ENCODE data around the gene SLC43A1. TPM values are rescaled to one million over a fixed set of nuclear protein-coding genes. Genes with fewer than 3 reads are reported as not detected.

The SLC43A1 gene
- total RNA-seq = 10 to 100 TPM; 29.8 to 31.1 TPM

DNA sequence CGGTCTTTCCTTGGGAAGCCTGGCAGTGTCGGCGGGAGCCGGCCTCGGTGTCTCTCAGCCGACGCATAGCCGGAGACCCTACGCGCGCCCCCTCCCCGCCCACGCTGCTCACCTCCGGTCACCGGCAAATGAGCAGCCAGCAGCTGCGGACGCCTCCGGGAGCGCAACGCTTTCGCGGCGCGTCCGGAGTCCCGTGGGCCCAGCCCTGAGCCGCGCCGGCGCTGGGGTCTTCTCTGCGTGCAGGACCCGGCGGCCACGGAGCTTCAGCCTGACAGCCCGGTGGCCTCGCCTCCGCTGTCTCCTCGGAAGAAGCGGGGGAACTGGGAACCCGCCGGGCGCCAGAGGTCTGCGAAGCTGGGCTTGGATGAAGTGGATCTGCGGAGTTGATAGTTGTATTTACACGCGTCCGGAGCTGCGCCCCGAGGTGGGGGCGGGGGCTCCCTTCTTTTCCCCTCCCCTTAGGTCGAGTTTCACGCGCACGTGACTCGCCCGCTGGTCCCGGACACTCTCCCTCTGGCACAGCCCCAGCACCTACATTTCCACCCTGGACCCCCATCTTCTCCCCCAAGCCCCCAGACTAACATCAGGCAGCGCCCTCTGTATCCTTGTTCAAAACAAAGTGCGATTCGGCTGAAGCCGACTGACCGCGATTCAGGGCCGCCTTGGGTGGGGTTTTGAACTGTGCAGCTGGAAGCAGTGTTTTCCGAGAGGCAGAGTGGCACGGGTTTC, at the start of gene SLC43A1:
Gene SLC43A1 (minus strand): TSS at position 371 of the 729 bp plus-strand sequence. CDS start 1,591 bp downstream, outside the sequence.

DNA sequence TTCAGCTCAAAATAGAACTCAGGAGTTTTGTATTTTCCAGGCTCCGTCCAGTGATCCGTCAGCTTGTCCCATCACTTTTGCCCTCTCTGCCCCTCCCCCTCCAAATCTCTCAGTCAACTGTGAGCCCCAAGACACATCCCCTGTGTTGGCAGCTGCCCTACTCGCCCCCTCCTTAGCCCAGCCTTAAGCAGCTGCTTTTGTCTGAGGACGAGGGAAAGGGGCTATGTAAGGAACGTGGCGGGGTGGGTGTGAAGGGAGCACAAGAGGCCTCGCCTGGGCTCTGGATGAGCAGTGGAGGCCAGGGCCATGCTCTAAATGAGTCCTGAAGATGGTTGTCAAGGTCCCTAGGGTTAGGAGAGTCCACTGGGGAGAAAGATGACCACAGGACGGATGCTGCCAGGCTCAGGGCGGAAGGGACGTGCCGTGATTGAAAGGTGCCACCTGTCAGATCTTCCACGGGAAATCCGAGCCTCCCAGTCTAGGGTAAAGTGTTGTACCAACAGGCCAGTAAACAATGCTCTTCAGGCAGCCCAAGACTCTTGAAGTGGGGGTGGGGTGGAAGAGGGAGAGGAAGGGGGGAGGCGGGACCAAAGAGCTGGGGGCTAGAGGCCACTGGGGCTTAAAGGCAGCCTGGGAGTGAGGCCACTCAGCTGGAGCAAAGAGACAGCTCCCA, 21.6 kb upstream of the SLC43A1 start, which contains the start of gene SMTNL1:
Gene SMTNL1 (plus strand): TSS at position 649 of the 673 bp plus-strand sequence. CDS start 5,048 bp downstream, outside the sequence.

DNA sequence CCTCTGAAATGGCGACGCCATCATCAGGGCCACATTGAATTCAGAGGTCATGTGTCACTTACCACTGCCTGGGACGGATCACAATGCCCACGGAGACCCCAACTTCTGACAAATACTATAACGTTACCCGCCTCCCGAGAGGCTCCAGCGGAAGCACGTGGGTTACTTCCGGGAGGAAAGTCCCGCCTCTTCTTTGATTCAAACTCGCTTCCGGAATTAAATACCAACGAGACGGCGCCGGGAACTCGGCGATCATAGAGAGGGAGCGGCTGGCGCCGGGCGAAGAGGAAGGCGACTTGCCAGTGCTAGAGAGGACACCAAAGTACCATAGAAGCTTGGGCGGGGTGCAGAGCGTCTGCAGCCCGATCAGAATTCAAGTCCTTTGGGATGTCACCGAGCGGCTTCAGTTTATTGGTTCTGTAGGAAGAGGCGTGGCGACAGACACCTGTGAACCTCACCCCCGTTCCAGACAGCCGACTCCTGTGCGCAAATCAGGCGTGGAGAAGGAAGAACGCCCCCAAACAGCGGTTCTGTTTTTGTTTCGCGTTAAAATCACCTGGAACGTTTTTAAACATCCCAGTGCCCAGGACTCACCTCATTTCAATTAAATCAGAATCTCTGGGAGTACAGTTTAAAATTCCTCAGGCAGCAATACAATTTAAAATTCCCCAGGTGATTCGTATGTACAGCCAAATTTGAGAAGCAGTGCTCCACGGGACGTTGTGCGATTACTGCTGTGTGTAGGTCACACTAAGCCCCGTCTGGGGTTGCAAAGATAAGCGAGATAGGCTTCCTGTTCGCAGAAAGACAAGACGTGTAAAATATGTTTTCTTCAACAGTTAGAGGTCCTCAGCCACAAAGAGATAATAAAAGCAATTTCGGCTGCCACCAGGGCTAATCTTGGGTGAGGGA, 15.3 kb upstream of the SLC43A1 start, which contains the start of gene TIMM10:
Gene TIMM10 (minus strand): TSS at position 159 of the 912 bp plus-strand sequence. CDS start 565 bp downstream, outside the sequence.

DNA sequence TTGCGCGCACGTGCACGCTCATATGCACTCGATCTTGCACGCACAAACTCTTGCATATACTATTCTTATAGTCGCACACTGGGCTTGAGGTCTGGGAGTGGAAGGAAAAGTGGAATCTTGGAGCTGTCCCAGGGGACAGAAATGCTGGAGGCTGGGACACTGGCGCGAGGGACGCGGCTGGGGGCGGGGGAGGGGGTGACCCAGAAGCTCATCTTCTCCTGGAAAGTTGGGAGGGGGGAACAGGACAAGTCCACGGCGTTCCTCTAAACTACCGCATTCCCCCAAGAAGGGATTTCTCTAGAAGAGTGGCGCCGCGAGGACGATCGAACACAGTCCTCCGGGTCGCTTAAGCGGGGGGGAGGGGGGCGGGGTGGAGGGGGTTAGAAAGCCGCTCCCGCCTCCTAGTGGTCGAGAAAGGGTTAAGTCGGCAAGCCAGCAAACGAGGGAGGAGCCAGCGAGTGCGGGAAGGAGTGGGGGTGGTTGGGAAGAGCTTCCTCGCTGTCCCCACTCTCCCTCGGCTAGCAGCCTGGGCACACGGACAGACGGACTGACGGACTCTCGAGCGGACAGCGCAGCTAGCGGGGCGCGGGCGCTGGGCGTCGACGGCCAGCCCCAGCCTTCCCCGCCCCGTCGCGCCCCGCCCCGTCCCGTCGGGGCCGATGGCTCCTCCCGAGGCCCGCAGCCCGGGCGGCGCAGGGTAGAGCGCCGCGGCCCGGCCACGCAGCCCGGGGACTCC, 55.3 kb downstream of the SLC43A1 start, which contains the start of gene RTN4RL2:
Gene RTN4RL2 (plus strand): TSS at position 507 of the 736 bp plus-strand sequence. CDS start 338 bp downstream, outside the sequence.

Other genes starting within 250 kb of the SLC43A1 start
- 10 to 100 TPM; 11.6 to 13.5 TPM for gene TNKS1BP1, start 190.8 kb downstream of the SLC43A1 start, total RNA-seq
- 100 to 1,000 TPM; 122 to 125 TPM for gene SSRP1, start 179.8 kb downstream of the SLC43A1 start, total RNA-seq
- not detected for gene P2RX3, start 177.3 kb downstream of the SLC43A1 start, total RNA-seq
- gene PRG3, start 134.6 kb downstream of the SLC43A1 start, total RNA-seq = not detected
- gene PRG2, start 125.1 kb downstream of the SLC43A1 start, total RNA-seq = under 1 TPM; 0.30 to 0.31 TPM
- 10 to 100 TPM; 70.4 to 77.6 TPM for gene SLC43A3, start 88.6 kb downstream of the SLC43A1 start, total RNA-seq
- gene RTN4RL2, start 55.2 kb downstream of the SLC43A1 start, total RNA-seq = under 1 TPM; 0.30 to 0.60 TPM
- 10 to 100 TPM; 58.0 to 62.5 TPM for gene TIMM10, start 15.1 kb upstream of the SLC43A1 start, total RNA-seq
- gene SMTNL1, start 21.9 kb upstream of the SLC43A1 start, total RNA-seq = not detected
- gene UBE2L6, start 52.0 kb upstream of the SLC43A1 start, total RNA-seq = 100 to 1,000 TPM; 199 to 202 TPM
- not detected for gene SERPING1, start 82.0 kb upstream of the SLC43A1 start, total RNA-seq
- gene YPEL4, start 134.2 kb upstream of the SLC43A1 start, total RNA-seq = 1 to 10 TPM in 1 of 2 experiments, under 1 TPM in 1; 0.86 to 1.3 TPM
- gene CLP1, start 142.1 kb upstream of the SLC43A1 start, total RNA-seq = 10 to 100 TPM; 15.7 to 15.8 TPM
- 10 to 100 TPM; 73.2 to 74.8 TPM for gene ZDHHC5, start 152.4 kb upstream of the SLC43A1 start, total RNA-seq
- 10 to 100 TPM; 13.4 to 14.2 TPM for gene MED19, start 196.5 kb upstream of the SLC43A1 start, total RNA-seq
- 10 to 100 TPM; 50.5 to 50.7 TPM for gene TMX2, start 196.9 kb upstream of the SLC43A1 start, total RNA-seq
- 100 to 1,000 TPM; 221 to 246 TPM for gene SELENOH, start 225.8 kb upstream of the SLC43A1 start, total RNA-seq
- not detected for gene BTBD18, start 236.1 kb upstream of the SLC43A1 start, total RNA-seq
- gene CTNND1, start 246.1 kb upstream of the SLC43A1 start, total RNA-seq = 1 to 10 TPM; 4.7 to 5.0 TPM